Peyer's patch (tissue), 4 donors: ENCODE results near the gene ZNRF3.

Source experiments
- CTCF ChIP-seq, 6 experiments: fragments of 450-650 bp in 4 of 6; fragments of 200-600 bp in 2 of 6; sonication (generic) in 1 of 6; IDR thresholded peaks; one replicate each; pipeline ENCODE4 v1.5.1; 2017 to 2019; ENCODE audit warnings: antibody characterized with exemption in 6 of 6, mild to moderate bottlenecking in 3 of 6, moderate library complexity in 1 of 6
- POLR2A ChIP-seq, 2 donors: fragments of 450-650 bp; IDR thresholded peaks; one replicate each; pipeline ENCODE4 v1.5.1; 2017; ENCODE audit warnings: antibody characterized with exemption in 2 of 2, mild to moderate bottlenecking in 2 of 2, moderate library complexity in 2 of 2

DNA sequence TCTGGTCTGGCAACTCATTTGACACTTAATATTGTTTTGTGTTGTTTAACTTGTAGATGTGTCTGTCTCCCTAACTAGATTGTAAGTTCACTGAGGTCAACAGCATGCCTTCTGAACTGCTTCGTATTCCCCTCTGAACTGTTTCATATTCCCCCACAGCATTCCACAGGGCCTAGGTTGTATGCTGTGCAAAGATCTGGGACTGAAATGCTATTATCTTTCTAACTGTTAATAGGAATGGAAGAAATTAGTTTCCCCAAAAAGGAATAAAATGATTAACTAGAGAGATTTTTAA, 38.2 kb downstream of the ZNRF3 start:
- TF ChIP-seq POLR2A (IDR thresholded peaks at IDR 0.05) = no peak
- no peak for TF ChIP-seq CTCF (IDR thresholded peaks at IDR 0.05)
